ENCODE results near the gene OTP.

Gene OTP

GRCh38 chr5:77640589-77641396, 2.3 kb upstream of the OTP start:
- DNase-seq (ENCODE audit: low read depth), result no peak

- DNase-seq (ENCODE audit: low read depth), result no peak
These were observed 504 bp upstream of the OTP start for GRCh38 chr5:77638763-77639671.

GRCh38 chr5:77637170-77637997, 1.1 kb downstream of the OTP start:
- DNase-seq (ENCODE audit: low read depth), result no peak

GRCh38 chr5:77636641-77637169, 1.8 kb downstream of the OTP start:
- no peak for DNase-seq (ENCODE audit: low read depth)

- no peak for DNase-seq (ENCODE audit: low read depth)
These were observed 2.4 kb downstream of the OTP start for GRCh38 chr5:77635917-77636640.

- no peak for DNase-seq (ENCODE audit: low read depth)
These were observed 3.2 kb downstream of the OTP start for GRCh38 chr5:77635067-77635916.

GRCh38 chr5:77633709-77634108, 4.8 kb downstream of the OTP start:
- DNase-seq (ENCODE audit: low read depth), result no peak

GRCh38 chr5:77633207-77633675, 5.3 kb downstream of the OTP start:
- DNase-seq (ENCODE audit: low read depth), result no peak

- no peak for DNase-seq (ENCODE audit: low read depth)
These were observed 5.8 kb downstream of the OTP start for GRCh38 chr5:77632526-77633206.

GRCh38 chr5:77630114-77630680, 8.3 kb downstream of the OTP start:
- no peak for DNase-seq (ENCODE audit: low read depth)

GRCh38 chr5:77629509-77630113, 8.9 kb downstream of the OTP start:
- DNase-seq (ENCODE audit: low read depth), result no peak

- no peak for DNase-seq (ENCODE audit: low read depth)
These were observed 9.5 kb downstream of the OTP start for GRCh38 chr5:77628840-77629508.

- DNase-seq (ENCODE audit: low read depth), result no peak
These were observed 10.4 kb downstream of the OTP start for GRCh38 chr5:77627869-77628674.

GRCh38 chr5:77623203-77623740, 15.2 kb downstream of the OTP start:
- no peak for DNase-seq (ENCODE audit: low read depth)

- DNase-seq (ENCODE audit: low read depth), result no peak
These were observed 17.1 kb downstream of the OTP start for GRCh38 chr5:77621440-77621839.

GRCh38 chr5:77620405-77620804, 18.1 kb downstream of the OTP start:
- no peak for DNase-seq (ENCODE audit: low read depth)

GRCh38 chr5:77616920-77617319, 21.6 kb downstream of the OTP start:
- no peak for DNase-seq (ENCODE audit: low read depth)
